H9 (cell line): ENCODE results near the gene TBL3. TPM values are rescaled to one million over a fixed set of nuclear protein-coding genes. Genes with fewer than 3 reads are reported as not detected.
"Not testable (repeated sequence)": the region's sequence is repeated elsewhere in the genome, so short reads cannot be mapped to it uniquely, and the experiment has no call there.

Source experiments
- DNase-seq: peaks from one replicate; pipeline ENCODE4 v3.0.0-alpha.2; 2017
- H2AFZ ChIP-seq: one replicate; pipeline ENCODE4 v1.6.1; 2013; ENCODE audit warnings: mild to moderate bottlenecking, low read length, control low read depth, moderate library complexity
- H2AK5ac ChIP-seq: 2 replicates; pipeline ENCODE4 v1.6.1; 2013; ENCODE audit warnings: low read length, control low read depth, mixed read lengths; ENCODE audit not compliant: insufficient read length
- H2BK120ac ChIP-seq: one replicate; pipeline ENCODE4 v1.6.1; 2013; ENCODE audit warnings: low read depth, mild to moderate bottlenecking, low read length, control low read depth, inconsistent platforms; ENCODE audit not compliant: poor library complexity, severe bottlenecking
- H2BK12ac ChIP-seq: 2 replicates; pipeline ENCODE4 v1.6.1; 2013; ENCODE audit warnings: low read length, control low read depth, mixed read lengths, low read depth; ENCODE audit not compliant: insufficient read length
- H2BK15ac ChIP-seq: 2 replicates; pipeline ENCODE4 v1.6.1; 2013; ENCODE audit warnings: low read depth, low read length, control low read depth
- H2BK20ac ChIP-seq: one replicate; pipeline ENCODE4 v1.6.1; 2013; ENCODE audit warnings: low read depth, mild to moderate bottlenecking, low read length, control low read depth, inconsistent platforms; ENCODE audit not compliant: poor library complexity, severe bottlenecking
- H2BK5ac ChIP-seq: 2 replicates; pipeline ENCODE4 v1.6.1; 2013; ENCODE audit warnings: low read length, control low read depth, mixed read lengths; ENCODE audit not compliant: insufficient read length
- H3K14ac ChIP-seq: 2 replicates; pipeline ENCODE4 v1.6.1; 2013; ENCODE audit warnings: low read length, control low read depth; ENCODE audit not compliant: insufficient read depth
- H3K18ac ChIP-seq: 2 replicates; pipeline ENCODE4 v1.6.1; 2013; ENCODE audit warnings: low read depth, mild to moderate bottlenecking, mixed read lengths, low read length, control low read depth; ENCODE audit not compliant: insufficient read length
- H3K23ac ChIP-seq: 2 replicates; pipeline ENCODE4 v1.6.1; 2013; ENCODE audit warnings: low read length, control low read depth, mixed read lengths, low read depth; ENCODE audit not compliant: insufficient read length
- H3K23me2 ChIP-seq: 2 replicates; pipeline ENCODE4 v1.6.1; 2013; ENCODE audit warnings: low read depth, mild to moderate bottlenecking, mixed read lengths, low read length, control low read depth; ENCODE audit not compliant: insufficient read length, poor library complexity, severe bottlenecking
- H3K27ac ChIP-seq: 2 replicates; pipeline ENCODE4 v1.5.1; 2013; ENCODE audit warnings: low read length, control low read depth, mixed read lengths, low read depth; ENCODE audit not compliant: insufficient read length
- H3K27me3 ChIP-seq: 2 replicates; pipeline ENCODE4 v1.6.1; 2013; ENCODE audit warnings: low read length, control low read depth, inconsistent platforms; ENCODE audit not compliant: insufficient read depth
- H3K4ac ChIP-seq: 2 replicates; pipeline ENCODE4 v1.6.1; 2013; ENCODE audit warnings: low read depth, mild to moderate bottlenecking, control low read depth, inconsistent platforms, low read length, moderate library complexity
- H3K4me1 ChIP-seq: 2 replicates; pipeline ENCODE4 v1.6.1; 2013; ENCODE audit warnings: low read length, control low read depth, inconsistent platforms; ENCODE audit not compliant: insufficient read depth
- H3K4me2 ChIP-seq: 2 replicates; pipeline ENCODE4 v1.6.1; 2013; ENCODE audit warnings: low read length, control low read depth, mixed read lengths; ENCODE audit not compliant: insufficient read length, insufficient read depth
- H3K56ac ChIP-seq: 2 replicates; pipeline ENCODE4 v1.6.1; 2013; ENCODE audit warnings: low read depth, mild to moderate bottlenecking, mixed read lengths, low read length, control low read depth; ENCODE audit not compliant: insufficient read length
- H3K79me1 ChIP-seq: 2 replicates; pipeline ENCODE4 v1.6.1; 2013; ENCODE audit warnings: low read depth, mild to moderate bottlenecking, moderate library complexity, low read length, control low read depth, inconsistent platforms; ENCODE audit not compliant: insufficient read depth, poor library complexity, severe bottlenecking
- H3K79me2 ChIP-seq: 2 replicates; pipeline ENCODE4 v1.6.1; 2013; ENCODE audit warnings: low read length, control low read depth, inconsistent platforms; ENCODE audit not compliant: insufficient read depth
- H3K9ac ChIP-seq: 2 replicates; pipeline ENCODE4 v1.6.1; 2013; ENCODE audit warnings: low read length, control low read depth, mixed read lengths; ENCODE audit not compliant: insufficient read length; ENCODE audit errors: extremely low read depth
- H3K9me3 ChIP-seq: one replicate; pipeline ENCODE4 v1.6.1; 2013; ENCODE audit warnings: low read depth, low read length, inconsistent platforms; ENCODE audit not compliant: control insufficient read depth
- H3T11ph ChIP-seq: one replicate; pipeline ENCODE4 v1.6.1; 2013; ENCODE audit warnings: mild to moderate bottlenecking, low read length, control low read depth, inconsistent platforms
- H4K20me1 ChIP-seq: one replicate; pipeline ENCODE4 v1.6.1; 2013; ENCODE audit not compliant: control insufficient read depth, insufficient read length, insufficient read depth
- H4K5ac ChIP-seq: 2 replicates; pipeline ENCODE4 v1.6.1; 2013; ENCODE audit warnings: low read depth, mild to moderate bottlenecking, mixed read lengths, low read length, control low read depth; ENCODE audit not compliant: insufficient read length
- H4K8ac ChIP-seq: replicated peaks from 2 replicates; pipeline ENCODE4 v1.6.1; 2013; ENCODE audit warnings: low read length, control low read depth, mixed read lengths, low read depth; ENCODE audit not compliant: insufficient read length
- H4K91ac ChIP-seq: 2 replicates; pipeline ENCODE4 v1.6.1; 2013; ENCODE audit warnings: low read depth, mild to moderate bottlenecking, moderate library complexity, mixed read lengths, low read length, control low read depth; ENCODE audit not compliant: insufficient read length
- H3K27ac Mint-ChIP-seq, 3 experiments: 2 replicates in 2 of 3; 3 replicates in 1 of 3; pipeline ENCODE4 v1.8.0; 2020 to 2021; ENCODE audit warnings: mixed read lengths in 3 of 3, mild to moderate bottlenecking in 1 of 3, moderate library complexity in 1 of 3
- H3K27me3 Mint-ChIP-seq: 2 replicates; pipeline ENCODE4 v1.8.0; 2021; ENCODE audit warnings: low read depth, mild to moderate bottlenecking, moderate library complexity, mixed read lengths
- H3K36me3 Mint-ChIP-seq, 3 experiments: 2 replicates in 2 of 3; 3 replicates in 1 of 3; pipeline ENCODE4 v1.8.0; 2020 to 2021; ENCODE audit warnings: low read depth in 3 of 3, mixed read lengths in 3 of 3; ENCODE audit not compliant: insufficient read depth in 1 of 3
- H3K4me1 Mint-ChIP-seq, 2 experiments: 2 replicates each; pipeline ENCODE4 v1.8.0; 2020; ENCODE audit warnings: mixed read lengths in 2 of 2
- H3K4me3 Mint-ChIP-seq, 2 experiments: 2 replicates in 1 of 2; 3 replicates in 1 of 2; pipeline ENCODE4 v1.8.0; 2020 to 2021; ENCODE audit warnings: mild to moderate bottlenecking in 2 of 2, mixed read lengths in 2 of 2, moderate library complexity in 1 of 2
- H3K9me3 Mint-ChIP-seq, 2 experiments: 2 replicates in 1 of 2; 3 replicates in 1 of 2; pipeline ENCODE4 v1.8.0; 2020; ENCODE audit warnings: mild to moderate bottlenecking in 2 of 2, mixed read lengths in 2 of 2, moderate library complexity in 1 of 2
- CTCF ChIP-seq: fragments of 200-600 bp; sonication (generic); conservative IDR thresholded peaks from 3 replicates; pipeline ENCODE4 v1.8.0; 2021; ENCODE audit warnings: antibody characterized with exemption, mild to moderate bottlenecking
- WGBS: extraction: QIAGEN DNeasy Blood & Tissue Kit; methylation state at CpG from one replicate; pipeline ENCODE4 v1.1.7; 2013; ENCODE audit warnings: missing lambda C conversion rate, low lambda C conversion rate, mixed read lengths; ENCODE audit not compliant: insufficient read length; ENCODE audit errors: extremely low coverage; 5-methylcytosine and 5-hydroxymethylcytosine counted together
- total RNA-seq: library from RNA; stranded (reverse); gene quantifications from 2 replicates; pipeline ENCODE4 v1.2.1, GENCODE V29; 2021

Gene TBL3
- total RNA-seq, 1 experiment from 2014 or later = 54.0 TPM

- no peak overlapping the region for H3K9ac ChIP-seq
- no CpG with 5 or more reads among the region's 17 CpGs for WGBS
- H4K5ac ChIP-seq = no peak overlapping the region
- H2AK5ac ChIP-seq = no peak overlapping the region
- H4K8ac ChIP-seq = no peak overlapping the region
- no peak overlapping the region for H3K14ac ChIP-seq
- no peak overlapping the region for H2BK15ac ChIP-seq
- H3K4me3 Mint-ChIP-seq = peak overlapping the region in 1 of 2 experiments; percentile 26; a peak in 2 of 5 replicates
- no peak overlapping the region for H3T11ph ChIP-seq
- H3K18ac ChIP-seq = no peak overlapping the region
- no peaks in the 10 kb centered on the region for H3K9me3 Mint-ChIP-seq
- peaks cover 2% of the 10 kb centered on the region; the same call in 1 of the 2 replicates for H3K4me1 ChIP-seq
- H3K56ac ChIP-seq = no peak overlapping the region
- no peaks in the 10 kb centered on the region for H3K27me3 ChIP-seq
- no peak for DNase-seq
- peaks cover 10 to 28% (median 17%) of the 10 kb centered on the region in 3 experiments; a peak in 6 of 7 replicates for H3K36me3 Mint-ChIP-seq
- H4K91ac ChIP-seq = no peak overlapping the region
- peaks cover 7% of the 10 kb centered on the region for H3K23me2 ChIP-seq
- no peak overlapping the region for H2AFZ ChIP-seq
- no peaks in the 10 kb centered on the region for H3K9me3 ChIP-seq
- no peak for TF ChIP-seq CTCF
- H3K23ac ChIP-seq = no peak overlapping the region
- H3K79me1 ChIP-seq = no peaks in the 10 kb centered on the region
- no peak overlapping the region for H3K4ac ChIP-seq
- no peak overlapping the region for H2BK5ac ChIP-seq
- H2BK12ac ChIP-seq = no peak overlapping the region
- H3K27ac Mint-ChIP-seq = no peak overlapping the region; a peak in 1 of 7 replicates
- peaks cover 8 to 13% of the 10 kb centered on the region in 2 experiments; a peak in 3 of 4 replicates for H3K4me1 Mint-ChIP-seq
- H4K20me1 ChIP-seq = no peaks in the 10 kb centered on the region
- H2BK120ac ChIP-seq = no peak overlapping the region
- no peak overlapping the region for H2BK20ac ChIP-seq
- no peak overlapping the region for H3K27ac ChIP-seq
- peaks cover 2% of the 10 kb centered on the region; the same call in 1 of the 2 replicates for H3K27me3 Mint-ChIP-seq
- H3K79me2 ChIP-seq = no peaks in the 10 kb centered on the region
- H3K4me2 ChIP-seq = no peak overlapping the region
Observed at GRCh38 chr16:1938910-1939309, 32.9 kb upstream of the TBL3 start.

- H4K20me1 ChIP-seq, H2BK20ac ChIP-seq: not testable (repeated sequence)
Observed at GRCh38 chr16:1939833-1940232, 32.0 kb upstream of the TBL3 start.

More at GRCh38 chr16:1939833-1940232, 32.0 kb upstream of the TBL3 start:
- H3K14ac ChIP-seq, H3K23me2 ChIP-seq, H3K18ac ChIP-seq, H3K27ac ChIP-seq, H4K5ac ChIP-seq, H4K91ac ChIP-seq, H3K4me3 Mint-ChIP-seq, H2BK12ac ChIP-seq, H2AFZ ChIP-seq, H2BK5ac ChIP-seq, H2AK5ac ChIP-seq, H3K4me2 ChIP-seq, H3T11ph ChIP-seq, H3K4me1 ChIP-seq, H3K79me2 ChIP-seq, H3K56ac ChIP-seq, H2BK120ac ChIP-seq, H4K8ac ChIP-seq, H3K4ac ChIP-seq, DNase-seq, H2BK15ac ChIP-seq, H3K9me3 Mint-ChIP-seq, H3K9ac ChIP-seq, H3K27me3 ChIP-seq, H3K79me1 ChIP-seq, H3K27me3 Mint-ChIP-seq, H3K9me3 ChIP-seq, H3K23ac ChIP-seq: not testable (repeated sequence)
- H3K27ac Mint-ChIP-seq = peak overlapping the region in 1 of 3 experiments; percentile 31; a peak in 1 of 7 replicates
- H3K4me1 Mint-ChIP-seq = peaks cover 15 to 22% of the 10 kb centered on the region in 2 experiments
- H3K36me3 Mint-ChIP-seq = peaks cover 10 to 28% (median 17%) of the 10 kb centered on the region in 3 experiments; a peak in 6 of 7 replicates
- WGBS = no CpG with 5 or more reads among the region's 8 CpGs
